Stimulated activated CD8-positive, alpha-beta memory T cell treated with anti-CD3 and anti-CD28 coated beads, Interleukin-15, amount 100 ng/mL, for 24 hours (primary cell): ENCODE data around the gene TTYH3.

Experiments used
- DNase-seq: peaks from one replicate; pipeline ENCODE4 v3.0.0-alpha.2; 2020; ENCODE audit warnings: low read depth

The TTYH3 gene

GRCh38 chr7:2635810-2636701 is 4.3 kb downstream of the TTYH3 start:
- no peak for DNase-seq

- DNase-seq: no peak
Measured at GRCh38 chr7:2637066-2637471, 5.3 kb downstream of the TTYH3 start.

DNA sequence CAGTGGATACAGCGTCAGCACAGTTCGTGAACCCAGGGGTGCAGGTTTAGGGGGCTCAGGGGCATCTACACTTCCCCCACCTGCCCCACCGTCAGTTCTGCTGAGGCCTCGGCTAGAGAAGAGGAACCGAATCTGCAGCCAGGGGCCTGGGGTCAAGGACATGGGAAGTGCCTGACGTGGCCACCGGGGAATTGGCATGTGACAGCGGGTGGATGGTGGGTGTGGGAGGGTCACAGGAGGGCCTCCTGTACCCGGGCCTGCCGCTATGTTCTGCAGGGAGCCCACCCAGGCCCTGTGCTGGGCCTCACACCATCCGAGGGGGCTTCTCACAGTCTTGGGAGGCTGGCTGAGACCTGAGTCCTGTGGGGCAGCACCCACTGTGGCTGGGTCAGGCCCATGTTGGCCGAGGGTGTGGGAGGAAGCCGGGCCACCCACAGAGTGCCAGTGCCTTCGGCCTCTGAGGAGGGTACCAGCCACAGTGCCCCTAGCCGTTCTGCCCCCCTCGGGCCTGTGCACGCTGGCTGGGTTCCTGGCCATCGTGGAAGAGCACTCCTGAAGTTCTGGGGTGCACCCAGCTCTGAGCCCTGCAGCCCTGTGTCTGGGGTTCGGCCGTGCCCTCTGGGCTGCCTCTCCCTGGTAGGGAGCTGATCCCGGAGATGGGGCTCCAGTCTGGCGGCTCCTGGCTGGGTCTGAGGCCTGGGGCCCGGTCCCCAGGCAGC is 5.9 kb downstream of the TTYH3 start:
- DNase-seq: no peak

- DNase-seq: no peak
Measured at GRCh38 chr7:2638224-2638991, 6.6 kb downstream of the TTYH3 start.

- DNase-seq: no peak
Measured at GRCh38 chr7:2639181-2639681, 7.4 kb downstream of the TTYH3 start.

DNA sequence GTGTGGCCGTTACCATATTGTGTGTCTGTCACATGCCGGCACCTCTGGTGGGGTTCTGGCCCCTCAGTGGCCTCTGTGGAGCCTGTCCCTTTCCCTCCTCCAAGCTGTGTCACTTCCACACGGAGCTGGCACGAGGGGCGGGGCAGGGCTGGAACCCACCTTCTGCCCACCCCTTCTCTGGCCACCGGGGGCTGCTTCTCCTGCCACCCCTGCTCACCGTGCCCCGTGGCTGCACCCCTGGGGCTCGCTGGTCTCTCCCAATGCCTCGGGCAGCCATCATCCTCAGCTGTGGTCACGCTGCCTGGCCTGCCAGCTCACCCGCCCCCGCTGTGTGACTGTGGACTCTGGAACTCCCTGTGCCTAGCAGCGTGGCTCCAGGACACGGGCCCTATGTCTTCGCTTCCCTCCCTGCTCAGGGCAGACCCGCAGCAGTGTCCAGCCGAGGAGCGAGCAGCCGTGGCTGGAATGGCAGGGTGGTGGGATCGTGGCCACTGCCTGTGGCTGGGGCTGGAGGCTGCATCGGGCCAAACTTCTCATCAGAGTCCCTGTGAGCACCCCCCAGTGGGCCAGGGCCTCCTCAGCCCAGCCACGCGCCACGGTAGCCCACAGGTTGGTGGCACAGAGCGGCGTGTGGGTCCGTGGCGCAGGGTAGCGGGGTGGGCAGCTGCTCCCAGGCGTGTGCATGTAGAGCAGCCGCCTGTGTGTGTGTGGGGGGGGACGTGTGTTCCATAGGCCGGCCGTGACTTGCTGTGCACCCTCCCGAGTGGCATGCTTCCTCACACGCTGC is 8.1 kb downstream of the TTYH3 start:
- DNase-seq: no peak

- no peak for DNase-seq
Measured at GRCh38 chr7:2640482-2640830, 8.7 kb downstream of the TTYH3 start.

DNA sequence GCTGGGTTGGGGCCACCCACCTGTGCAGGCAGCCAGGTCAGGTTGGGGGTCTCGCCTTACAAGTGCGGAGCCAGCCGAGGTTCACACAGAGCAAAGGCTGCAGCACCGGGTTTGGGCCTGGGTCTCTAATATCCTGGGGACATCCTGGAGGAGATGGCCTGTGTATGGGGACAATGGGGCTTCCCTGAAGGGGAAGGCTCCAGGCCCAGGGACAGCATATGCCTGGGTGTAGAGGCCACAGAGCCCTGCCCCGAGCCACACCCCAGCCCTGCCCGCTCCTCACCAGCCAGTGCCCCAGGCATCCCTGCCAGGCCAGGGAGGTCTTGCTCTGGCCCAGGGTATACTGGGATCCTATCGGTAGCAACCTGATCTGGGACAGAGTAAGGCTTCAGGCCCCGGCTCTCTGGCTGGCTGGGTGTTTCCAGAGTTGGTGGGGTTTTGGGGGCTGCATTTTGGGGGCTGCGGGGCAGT is 9.1 kb downstream of the TTYH3 start:
- DNase-seq: no peak

DNA sequence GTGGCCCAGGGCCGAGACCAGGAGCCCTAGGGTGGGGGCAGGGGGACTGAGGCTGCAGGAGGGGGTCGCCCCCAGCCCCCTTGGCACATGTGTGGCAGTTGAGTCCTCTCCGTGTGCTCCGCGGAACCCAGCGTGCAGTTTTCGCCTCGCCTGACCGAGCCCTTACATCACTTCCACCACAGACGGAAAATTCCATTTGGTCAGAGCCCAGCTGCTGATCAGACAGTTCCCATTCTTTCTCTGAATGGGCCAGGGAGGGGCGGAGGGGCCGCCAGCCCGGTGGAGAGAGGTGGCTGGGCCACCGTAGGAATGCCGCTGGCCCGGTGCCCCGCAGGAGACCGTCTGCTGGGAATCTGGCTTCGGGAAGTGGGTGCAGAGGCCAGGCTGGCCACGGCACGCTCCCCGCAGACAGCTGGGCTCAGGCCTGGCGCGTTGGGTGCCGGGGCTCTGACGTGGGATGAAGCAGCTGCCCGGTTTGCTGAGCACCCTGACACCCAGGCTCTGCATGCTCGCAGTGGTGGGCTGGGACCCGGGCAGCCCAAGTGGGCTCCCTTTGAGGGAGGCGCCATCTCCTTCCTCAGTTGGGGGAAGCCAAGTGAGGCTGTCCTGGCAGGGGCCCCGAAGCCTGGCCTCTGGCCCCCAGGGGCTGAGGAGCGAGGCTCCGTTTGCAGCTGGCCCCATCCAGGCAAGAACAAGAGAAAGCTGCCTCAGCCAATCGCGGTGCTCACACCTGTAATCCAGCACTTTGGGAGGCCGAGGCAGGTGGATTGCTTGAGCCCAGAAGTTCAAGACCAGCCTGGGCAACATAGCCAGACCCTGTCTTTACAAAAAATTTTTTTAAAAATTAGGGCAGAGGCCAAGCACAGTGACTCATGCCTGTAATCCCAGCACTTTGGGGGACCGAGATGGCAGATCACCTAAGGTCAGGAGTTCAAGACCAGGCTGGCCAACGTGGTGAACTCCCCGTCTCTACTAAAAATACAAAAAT is 9.9 kb downstream of the TTYH3 start:
- no peak for DNase-seq

DNA sequence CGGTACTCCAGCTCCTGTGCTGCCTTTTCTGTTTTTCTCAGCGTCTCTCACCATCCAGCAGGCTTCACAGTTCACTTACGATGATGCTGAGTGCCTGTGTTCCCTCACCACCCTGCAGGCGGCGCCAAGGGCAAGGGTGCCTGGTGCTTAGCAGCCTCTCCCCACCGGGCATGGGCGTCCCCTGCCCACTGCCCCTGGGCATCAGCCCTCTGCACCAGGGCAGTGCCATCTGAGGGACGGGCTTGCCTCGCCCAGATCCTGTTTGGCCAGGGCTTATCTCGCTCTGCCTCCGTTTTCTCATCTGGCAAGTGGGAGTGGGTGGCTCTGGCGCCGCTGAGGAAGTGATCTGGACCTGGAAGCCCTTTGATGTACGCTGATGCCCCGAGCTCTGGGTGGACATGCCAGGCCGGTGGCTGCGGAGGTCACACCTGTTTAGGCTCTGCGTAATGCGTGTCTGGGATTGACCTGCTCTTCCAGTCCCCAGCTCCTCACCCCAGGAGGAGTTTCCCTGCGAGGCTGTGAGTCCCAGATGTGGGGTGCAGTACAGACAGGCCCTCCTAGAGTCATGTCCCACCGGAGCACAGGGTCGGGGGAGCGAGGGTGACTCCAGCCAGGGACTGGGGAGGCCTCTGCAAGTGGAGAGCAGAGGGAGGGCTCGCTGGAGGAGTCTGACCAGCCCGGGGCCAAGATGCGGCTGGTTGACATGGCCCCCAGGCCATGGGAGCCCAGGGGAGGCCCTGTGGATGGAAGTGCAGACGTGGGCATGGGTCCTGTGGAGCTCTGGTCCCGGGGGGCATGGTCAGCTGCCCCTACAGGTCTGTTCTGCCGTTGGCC is 11.8 kb downstream of the TTYH3 start:
- DNase-seq: no peak

DNA sequence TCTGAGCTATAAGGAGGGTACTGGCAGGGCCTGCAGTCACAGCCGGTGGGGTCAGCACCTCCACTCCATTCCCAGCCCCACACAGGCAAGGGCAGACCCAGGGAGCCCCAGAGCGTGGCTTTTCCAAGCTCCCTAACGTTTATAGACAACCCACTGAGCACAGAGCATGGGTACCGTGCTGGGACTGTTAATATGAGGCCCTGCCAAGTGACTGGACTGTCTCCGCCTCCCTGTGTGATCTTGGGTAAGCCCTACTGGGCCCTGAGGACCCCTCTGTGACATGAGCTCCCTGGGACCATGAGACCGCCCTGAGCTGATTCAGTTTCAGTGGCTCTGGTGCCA is 12.4 kb downstream of the TTYH3 start:
- DNase-seq: no peak

GRCh38 chr7:2644562-2645273 is 12.9 kb downstream of the TTYH3 start:
- no peak for DNase-seq

DNA sequence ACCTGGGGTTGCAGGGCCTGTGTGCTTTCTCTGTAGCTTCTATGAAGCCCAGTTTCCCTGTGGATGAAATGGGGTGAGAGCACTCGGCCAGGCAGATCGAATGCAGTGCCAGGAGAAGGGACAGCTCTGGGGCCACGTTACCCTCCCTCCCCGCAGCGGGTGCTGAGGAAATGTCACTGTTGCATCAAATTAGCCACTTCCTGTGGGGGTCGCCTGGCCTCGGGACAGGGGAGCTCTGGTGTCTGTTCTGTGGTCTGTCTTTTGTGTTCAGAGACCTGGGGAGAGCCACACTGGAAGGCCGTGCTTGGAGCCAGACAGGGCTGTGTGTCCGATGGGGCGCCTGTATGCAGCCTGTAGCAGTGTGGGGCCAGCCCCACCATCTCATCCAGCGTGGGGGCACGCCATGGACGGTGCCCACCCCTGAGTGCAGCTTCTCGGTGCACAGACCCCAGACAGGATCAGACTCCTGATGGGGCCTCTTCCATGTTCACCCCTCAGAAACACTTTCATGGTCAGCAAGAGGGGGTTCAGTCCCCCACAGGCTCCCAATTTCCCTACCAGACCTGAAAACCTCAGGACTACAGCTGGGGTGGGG is 13.6 kb downstream of the TTYH3 start:
- no peak for DNase-seq

DNA sequence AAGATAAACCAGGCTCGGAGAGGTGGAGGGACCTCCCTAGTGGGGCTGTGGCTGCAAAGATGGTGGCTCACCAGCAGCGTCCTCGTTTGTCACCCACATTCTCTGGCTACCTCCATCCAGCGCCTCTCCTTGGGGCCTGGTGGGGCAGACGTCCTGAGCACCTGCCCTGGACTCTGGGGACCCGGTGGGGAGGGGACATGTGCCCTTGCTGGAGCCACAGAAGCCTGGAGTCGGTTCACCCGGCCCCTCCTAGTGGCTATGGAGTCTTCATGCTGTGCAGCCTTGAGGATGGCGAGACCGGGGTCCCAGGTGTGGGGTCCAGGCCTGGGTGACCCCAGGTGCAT is 14.5 kb downstream of the TTYH3 start:
- DNase-seq: no peak

DNA sequence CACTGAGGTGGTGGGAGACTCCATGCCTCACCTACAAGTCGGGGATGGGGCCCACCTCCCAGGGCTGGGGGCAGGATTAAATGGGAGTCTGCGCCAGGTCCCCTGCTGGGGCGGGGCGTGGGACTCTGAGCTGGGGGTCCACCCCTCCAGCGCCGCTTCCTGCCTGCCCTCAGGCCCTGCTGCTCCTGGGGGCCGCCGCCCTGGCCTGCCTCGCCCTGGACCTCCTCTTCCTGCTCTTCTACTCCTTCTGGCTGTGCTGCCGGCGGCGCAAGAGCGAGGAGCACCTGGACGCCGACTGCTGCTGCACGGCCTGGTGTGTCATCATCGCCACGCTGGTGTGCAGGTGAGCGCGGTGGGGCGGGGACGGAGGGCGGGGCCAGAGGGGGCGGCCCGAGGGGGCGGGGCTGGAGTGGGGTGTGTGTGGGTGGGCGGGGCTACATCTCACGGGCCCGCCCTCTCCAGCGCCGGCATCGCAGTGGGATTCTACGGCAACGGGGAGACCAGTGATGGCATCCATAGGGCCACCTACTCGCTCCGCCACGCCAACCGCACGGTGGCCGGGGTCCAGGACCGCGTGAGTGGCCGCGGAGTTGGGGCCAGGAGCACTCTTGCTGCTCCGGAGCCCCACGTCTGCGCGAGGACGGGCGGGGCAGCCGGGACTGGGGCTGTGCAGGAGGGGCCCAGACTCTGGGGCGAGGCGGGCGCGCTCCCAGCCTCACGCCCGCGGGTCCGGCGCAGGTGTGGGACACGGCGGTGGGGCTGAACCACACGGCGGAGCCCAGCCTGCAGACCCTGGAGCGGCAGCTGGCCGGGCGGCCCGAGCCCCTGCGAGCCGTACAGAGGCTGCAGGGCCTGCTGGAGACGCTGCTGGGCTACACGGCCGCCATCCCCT is 15.1 kb downstream of the TTYH3 start:
- no peak for DNase-seq

DNA sequence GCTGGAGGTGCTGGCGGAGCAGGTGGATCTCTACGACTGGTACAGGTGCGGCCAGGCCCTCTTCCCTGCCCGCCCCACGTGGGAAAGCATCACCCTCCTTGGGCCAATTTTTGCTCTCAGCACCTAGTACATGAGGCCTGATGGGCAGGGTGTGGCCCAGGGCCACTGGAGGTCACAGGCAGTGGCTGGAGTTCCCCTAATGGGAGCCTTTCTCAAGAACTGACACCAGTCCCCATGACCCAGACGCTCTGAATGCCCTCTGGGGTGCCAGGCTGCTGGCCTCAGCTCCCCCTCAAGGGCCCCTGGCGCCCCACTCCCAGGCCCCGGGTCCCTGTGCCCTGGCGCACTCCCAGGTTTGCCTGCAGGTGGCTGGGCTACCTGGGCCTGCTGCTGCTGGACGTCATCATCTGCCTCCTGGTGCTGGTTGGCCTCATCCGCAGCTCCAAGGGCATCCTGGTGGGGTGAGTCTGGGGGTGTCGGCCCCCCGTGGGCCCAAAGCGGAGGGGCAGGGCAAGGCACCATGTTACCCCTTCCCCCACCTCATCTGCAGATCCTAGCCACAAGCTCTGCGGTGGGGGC is 15.9 kb downstream of the TTYH3 start:
- no peak for DNase-seq

GRCh38 chr7:2649139-2649838 is 17.5 kb downstream of the TTYH3 start:
- no peak for DNase-seq
